Measurements from ENCODE around the gene RAI2.

RAI2 gene

DNA sequence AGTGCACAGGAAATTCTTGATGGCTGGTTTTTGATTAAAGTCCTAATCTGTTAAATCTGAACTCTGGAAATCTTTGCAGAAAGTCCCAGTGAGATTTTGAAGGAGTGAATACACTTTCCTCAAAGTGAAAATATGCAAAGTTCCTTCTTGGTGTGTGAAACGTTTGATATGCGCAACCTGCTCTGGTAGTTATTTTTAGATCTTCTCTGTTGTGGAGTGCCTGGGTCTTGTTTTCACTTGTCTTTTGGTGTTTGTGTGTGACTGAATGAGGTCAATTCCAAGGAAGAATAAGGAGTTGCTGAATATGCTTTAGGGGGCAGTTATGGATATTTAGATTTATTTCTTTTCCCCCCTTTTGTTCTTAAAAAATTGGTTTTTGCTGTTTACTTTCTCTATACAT is 82.1 kb downstream of the RAI2 start:
- DNase-seq: no peak

DNA sequence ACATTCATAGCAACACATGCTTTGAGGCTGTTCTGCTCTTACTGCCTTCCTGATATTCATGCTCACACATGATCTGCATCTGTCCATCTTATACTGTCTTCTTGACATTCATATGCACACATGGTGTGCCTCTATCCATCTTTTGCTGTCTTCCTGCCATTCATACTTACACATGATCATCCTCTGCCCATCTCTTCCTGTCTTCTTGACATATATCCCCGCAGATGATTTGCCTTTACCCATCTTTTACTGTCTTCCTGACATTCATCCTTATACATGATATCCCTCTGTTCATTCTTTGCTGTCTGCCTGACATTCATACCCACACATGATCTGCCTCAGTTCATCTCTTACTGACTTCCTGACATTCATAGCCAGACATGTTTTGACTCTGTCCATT is 87.0 kb downstream of the RAI2 start:
- DNase-seq: no peak

GRCh38 chrX:17773221-17773876 is 87.7 kb downstream of the RAI2 start:
- DNase-seq: no peak

GRCh38 chrX:17769701-17770269 is 91.3 kb downstream of the RAI2 start:
- DNase-seq: no peak

DNA sequence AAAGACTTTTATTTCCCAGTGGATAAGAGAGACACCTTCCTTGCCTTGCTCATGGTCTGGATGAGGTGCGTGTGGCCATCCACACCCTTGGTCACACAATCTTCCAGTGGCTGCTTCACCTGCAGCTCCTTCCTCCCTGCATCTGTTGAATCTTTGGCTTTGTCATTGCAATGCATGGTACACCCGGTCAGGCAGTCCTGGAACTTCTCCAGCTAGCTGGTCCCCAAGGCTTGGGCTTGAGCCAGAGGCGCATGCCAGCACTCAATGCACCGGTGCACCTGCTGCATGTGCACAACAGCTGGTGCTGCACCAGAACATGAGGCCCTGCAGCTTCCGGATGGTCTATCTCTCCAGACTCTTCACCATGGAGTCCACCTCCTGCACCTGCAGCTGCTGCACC is 92.1 kb downstream of the RAI2 start:
- DNase-seq: no peak

- DNase-seq: peak; percentile 7
Measured at GRCh38 chrX:17767734-17768133, 93.4 kb downstream of the RAI2 start.

- no peak for DNase-seq
Measured at GRCh38 chrX:17759990-17760389, 101.1 kb downstream of the RAI2 start.

GRCh38 chrX:17758382-17758781 is 102.7 kb downstream of the RAI2 start:
- DNase-seq: no peak

GRCh38 chrX:17750436-17750835 is 110.7 kb downstream of the RAI2 start:
- no peak for DNase-seq

Data from inflammatory macrophage treated with lipopolysaccharide for 4 hours (primary cell).